Osteocyte (in vitro differentiated cells): Measurements from ENCODE around the gene SPATA16. TPM values are rescaled to one million over a fixed set of nuclear protein-coding genes. Genes with fewer than 3 reads are reported as not detected.

ENCODE experiments used
- DNase-seq: peaks from one replicate; pipeline ENCODE4 v3.0.0; 2021; ENCODE audit warnings: mixed read lengths; ENCODE audit not compliant: unreplicated experiment; ENCODE audit errors: extremely low spot score
- H3K27ac Mint-ChIP-seq: one replicate; pipeline ENCODE4 v1.8.0; 2021; ENCODE audit warnings: mild to moderate bottlenecking, mixed read lengths; ENCODE audit not compliant: unreplicated experiment
- H3K27me3 Mint-ChIP-seq: one replicate; pipeline ENCODE4 v1.8.0; 2021; ENCODE audit warnings: mixed read lengths; ENCODE audit not compliant: unreplicated experiment
- H3K36me3 Mint-ChIP-seq: one replicate; pipeline ENCODE4 v1.8.0; 2021; ENCODE audit warnings: mixed read lengths; ENCODE audit not compliant: unreplicated experiment
- H3K4me1 Mint-ChIP-seq: one replicate; pipeline ENCODE4 v1.8.0; 2021; ENCODE audit warnings: mixed read lengths; ENCODE audit not compliant: unreplicated experiment
- H3K4me3 Mint-ChIP-seq: one replicate; pipeline ENCODE4 v1.8.0; 2021; ENCODE audit warnings: mild to moderate bottlenecking, moderate library complexity, mixed read lengths; ENCODE audit not compliant: unreplicated experiment
- H3K9me3 Mint-ChIP-seq: one replicate; pipeline ENCODE4 v1.8.0; 2021; ENCODE audit warnings: mixed read lengths; ENCODE audit not compliant: unreplicated experiment
- total RNA-seq: library from RNA; stranded (reverse); gene quantifications from 2 replicates; pipeline ENCODE4 v1.2.1, GENCODE V29; 2021
- TF ChIP-seq, protein P1 (sequence below): fragments of 200-600 bp; sonication (generic); IDR thresholded peaks from 2 replicates; pipeline ENCODE4 v1.5.0; 2021; ENCODE audit warnings: antibody characterized with exemption, mild to moderate bottlenecking, moderate library complexity

The SPATA16 gene
- total RNA-seq, 1 donor from 2014 or later, result not detected

DNA sequence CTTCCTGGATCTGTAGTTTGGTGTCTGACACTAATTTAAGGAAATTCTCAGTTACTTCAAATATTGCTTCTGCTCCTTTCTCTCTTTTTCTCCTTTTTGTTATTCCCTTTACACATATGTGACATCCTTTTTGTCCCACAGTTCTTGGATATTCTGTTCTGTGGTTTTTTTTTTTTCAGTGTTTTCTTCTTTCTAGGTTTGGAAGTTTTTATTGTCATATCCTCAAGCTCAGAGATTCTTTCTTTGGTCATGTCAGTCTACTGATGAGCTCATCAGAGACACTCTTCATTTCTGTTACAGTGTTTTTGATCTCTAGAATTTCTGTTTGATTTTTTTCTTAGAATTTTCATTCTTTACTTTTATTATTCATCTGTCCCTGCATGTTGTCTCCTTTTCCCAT lies 140.5 kb downstream of the SPATA16 start:
- TF ChIP-seq, protein P1, sequence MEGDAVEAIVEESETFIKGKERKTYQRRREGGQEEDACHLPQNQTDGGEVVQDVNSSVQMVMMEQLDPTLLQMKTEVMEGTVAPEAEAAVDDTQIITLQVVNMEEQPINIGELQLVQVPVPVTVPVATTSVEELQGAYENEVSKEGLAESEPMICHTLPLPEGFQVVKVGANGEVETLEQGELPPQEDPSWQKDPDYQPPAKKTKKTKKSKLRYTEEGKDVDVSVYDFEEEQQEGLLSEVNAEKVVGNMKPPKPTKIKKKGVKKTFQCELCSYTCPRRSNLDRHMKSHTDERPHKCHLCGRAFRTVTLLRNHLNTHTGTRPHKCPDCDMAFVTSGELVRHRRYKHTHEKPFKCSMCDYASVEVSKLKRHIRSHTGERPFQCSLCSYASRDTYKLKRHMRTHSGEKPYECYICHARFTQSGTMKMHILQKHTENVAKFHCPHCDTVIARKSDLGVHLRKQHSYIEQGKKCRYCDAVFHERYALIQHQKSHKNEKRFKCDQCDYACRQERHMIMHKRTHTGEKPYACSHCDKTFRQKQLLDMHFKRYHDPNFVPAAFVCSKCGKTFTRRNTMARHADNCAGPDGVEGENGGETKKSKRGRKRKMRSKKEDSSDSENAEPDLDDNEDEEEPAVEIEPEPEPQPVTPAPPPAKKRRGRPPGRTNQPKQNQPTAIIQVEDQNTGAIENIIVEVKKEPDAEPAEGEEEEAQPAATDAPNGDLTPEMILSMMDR, result no peak
- no peak overlapping the region for H3K4me3 Mint-ChIP-seq
- H3K27ac Mint-ChIP-seq, result no peak overlapping the region
- H3K27me3 Mint-ChIP-seq, result peaks cover 32% of the 10 kb centered on the region
- no peak for DNase-seq
- H3K4me1 Mint-ChIP-seq, result no peaks in the 10 kb centered on the region
- no peaks in the 10 kb centered on the region for H3K36me3 Mint-ChIP-seq
- H3K9me3 Mint-ChIP-seq, result peaks cover 11% of the 10 kb centered on the region

DNA sequence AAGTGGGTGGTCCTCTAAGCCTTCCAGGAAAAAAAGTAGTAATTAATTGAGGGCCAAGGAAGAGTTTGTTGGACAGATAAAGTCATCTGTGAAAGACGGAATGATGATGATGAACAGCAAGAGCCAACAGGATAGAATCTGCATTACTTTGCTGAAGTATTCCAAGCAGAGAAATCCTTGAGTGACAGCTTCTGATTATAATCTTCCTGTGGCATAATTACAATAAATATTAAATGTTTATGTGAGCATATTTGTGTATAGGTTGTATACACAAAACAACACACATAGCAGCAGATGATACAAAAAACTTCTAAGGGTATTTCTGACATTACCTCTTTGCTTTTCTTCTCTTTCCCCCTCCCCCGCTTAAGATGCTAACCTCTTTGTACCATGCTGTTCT lies 147.6 kb downstream of the SPATA16 start:
- H3K36me3 Mint-ChIP-seq, result no peaks in the 10 kb centered on the region
- peaks cover 39% of the 10 kb centered on the region for H3K27me3 Mint-ChIP-seq
- H3K4me1 Mint-ChIP-seq, result no peaks in the 10 kb centered on the region
- TF ChIP-seq, protein P1, result no peak
- no peak overlapping the region for H3K27ac Mint-ChIP-seq
- H3K4me3 Mint-ChIP-seq, result no peak overlapping the region
- no peak for DNase-seq
- no peaks in the 10 kb centered on the region for H3K9me3 Mint-ChIP-seq

DNA sequence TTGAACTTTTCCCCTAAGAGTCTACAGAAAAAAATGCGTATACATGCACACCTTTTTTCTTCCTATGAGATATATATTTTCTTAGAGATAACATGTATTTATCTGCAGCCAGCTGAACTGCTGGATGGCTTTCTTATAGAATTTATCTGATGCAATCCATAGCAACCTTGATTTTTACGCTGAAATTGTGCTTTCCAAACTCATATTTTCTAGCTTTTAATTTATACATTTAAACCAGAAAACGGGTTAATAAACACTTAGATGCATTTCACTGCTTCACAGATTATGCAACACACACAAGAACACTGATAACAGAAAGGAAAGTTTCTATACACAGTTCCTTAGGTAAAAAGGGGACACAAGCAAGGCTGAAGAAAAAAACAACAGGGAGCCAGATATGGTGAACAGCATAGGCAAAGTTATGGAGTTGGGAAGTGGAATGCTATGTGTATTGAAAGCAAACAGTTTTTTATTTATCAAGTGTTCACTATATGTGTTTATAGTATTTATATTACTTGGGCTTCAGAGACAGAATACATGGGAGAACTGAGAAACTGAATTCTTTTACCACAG lies 149.5 kb downstream of the SPATA16 start:
- Mint-ChIP-seq H3K4me3 (no peak overlapping the region), H3K36me3 (no peaks in the 10 kb centered on the region), H3K27ac (no peak overlapping the region), H3K27me3 (peaks cover 25% of the 10 kb centered on the region), H3K4me1 (no peaks in the 10 kb centered on the region), H3K9me3 (no peaks in the 10 kb centered on the region)
- DNase-seq, result no peak
- TF ChIP-seq, protein P1, result no peak

DNA sequence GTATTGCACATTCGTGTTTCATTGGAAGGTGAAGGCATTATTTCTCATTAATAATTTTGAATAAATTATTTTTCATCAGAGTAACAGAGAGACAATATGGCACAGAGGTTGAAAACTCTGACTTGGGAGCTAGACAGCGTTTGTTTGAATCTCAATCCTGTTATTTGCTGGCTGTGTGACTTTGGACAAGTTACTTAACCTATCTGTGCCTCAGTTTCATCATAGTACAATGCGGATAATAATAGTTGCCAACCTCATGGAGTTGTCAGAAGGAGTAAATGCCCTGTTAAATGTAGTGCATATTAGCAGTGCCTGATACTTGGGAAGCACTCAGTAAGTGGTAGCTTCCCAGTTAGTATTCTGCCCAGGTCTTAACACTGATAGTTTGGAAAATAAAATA lies 151.7 kb downstream of the SPATA16 start:
- no peak for DNase-seq
- H3K27ac Mint-ChIP-seq, result no peak overlapping the region
- no peaks in the 10 kb centered on the region for H3K36me3 Mint-ChIP-seq
- H3K4me3 Mint-ChIP-seq, result no peak overlapping the region
- peaks cover 16% of the 10 kb centered on the region for H3K27me3 Mint-ChIP-seq
- TF ChIP-seq, protein P1, result no peak
- H3K9me3 Mint-ChIP-seq, result no peaks in the 10 kb centered on the region
- H3K4me1 Mint-ChIP-seq, result no peaks in the 10 kb centered on the region

DNA sequence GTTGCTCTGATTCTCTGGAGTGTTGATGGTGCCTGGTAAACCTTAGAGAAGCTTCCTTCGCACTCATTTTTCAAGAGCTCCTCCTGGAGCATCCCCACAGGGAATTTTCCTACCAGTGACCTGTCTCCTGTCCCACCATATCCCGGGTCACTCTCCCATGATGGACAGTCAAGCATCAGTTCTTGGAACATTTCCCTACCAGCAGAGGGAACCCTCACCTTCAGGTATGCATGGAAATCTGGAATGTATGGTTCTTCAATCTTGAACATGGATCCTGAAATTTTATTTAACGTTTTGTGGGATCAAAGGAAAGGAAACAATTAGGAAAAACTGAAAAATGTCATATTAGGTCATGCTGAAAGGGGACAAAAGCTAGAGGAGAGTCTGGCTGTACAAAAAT lies 153.8 kb downstream of the SPATA16 start:
- Mint-ChIP-seq H3K27me3 (peaks cover 5% of the 10 kb centered on the region), H3K36me3 (no peaks in the 10 kb centered on the region), H3K9me3 (no peaks in the 10 kb centered on the region), H3K27ac (no peak overlapping the region), H3K4me3 (no peak overlapping the region), H3K4me1 (no peaks in the 10 kb centered on the region)
- no peak for DNase-seq
- TF ChIP-seq, protein P1, result peak; percentile 21
